ENCODE data around the gene SOX10. TPM values are rescaled to one million over a fixed set of nuclear protein-coding genes. Genes with fewer than 3 reads are reported as not detected.

Gene SOX10
- total RNA-seq, 2 experiments from 2014 or later: not detected

DNA sequence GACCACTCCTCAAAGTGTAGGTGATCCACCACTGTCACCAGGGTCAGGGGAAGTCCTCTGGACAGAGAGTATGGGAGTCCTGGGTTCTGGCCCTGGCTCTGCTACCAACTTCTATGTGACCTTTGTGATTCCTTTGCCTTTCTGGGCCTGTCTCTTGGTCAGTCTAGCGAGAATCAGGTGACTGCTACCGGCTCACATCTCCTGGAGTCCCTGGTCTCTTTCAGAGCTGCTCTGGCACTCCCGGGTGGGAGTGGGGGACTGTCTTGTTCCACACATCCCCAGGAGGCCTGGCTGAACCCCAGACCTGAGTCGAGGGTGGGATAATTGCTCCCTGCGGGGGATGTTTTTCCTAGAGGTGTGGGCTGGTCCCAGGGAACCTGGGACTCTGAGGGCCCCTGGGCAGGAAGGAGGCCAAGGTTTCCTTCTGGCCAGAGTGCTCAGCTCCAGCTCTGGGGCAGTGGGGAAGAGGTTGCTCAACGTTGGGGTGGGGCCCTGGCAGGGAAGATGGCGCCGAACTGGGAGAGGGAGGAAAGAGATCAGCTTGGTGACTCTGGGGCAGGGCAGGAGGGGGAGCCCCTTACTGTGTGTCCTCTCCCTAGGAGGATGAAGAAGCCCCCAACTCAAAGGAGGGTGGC is 2.1 kb downstream of the SOX10 start:
- ChIA-PET POLR2A (no interaction called here), CTCF (no interaction called here)
- H3K4me1 Mint-ChIP-seq (ENCODE audit: low read depth): no peaks in the 10 kb centered on the region
- H3K9me3 ChIP-seq (ENCODE audit: control insufficient read depth in 1 of 2, insufficient read depth in 1 of 2, low read length in 2 of 2): peaks cover 0 to 4% of the 10 kb centered on the region in 2 experiments
- H3K27ac ChIP-seq (ENCODE audit: low read depth in 1 of 2, low read length in 2 of 2): no peak overlapping the region
- ATAC-seq (ENCODE audit: poor library complexity): no peak
- H3K36me3 Mint-ChIP-seq (ENCODE audit: low read depth): peaks cover 7% of the 10 kb centered on the region
- H3K27me3 Mint-ChIP-seq: no peaks in the 10 kb centered on the region
- no peaks in the 10 kb centered on the region for H3K36me3 ChIP-seq (ENCODE audit: insufficient read depth, low read length)
- no peaks in the 10 kb centered on the region for H3K4me1 ChIP-seq (ENCODE audit: insufficient read depth, low read length)
- DNase-seq: no peak
- H3K27ac Mint-ChIP-seq: no peak overlapping the region
- H3K9me3 Mint-ChIP-seq: no peaks in the 10 kb centered on the region
- TF ChIP-seq, protein P1, sequence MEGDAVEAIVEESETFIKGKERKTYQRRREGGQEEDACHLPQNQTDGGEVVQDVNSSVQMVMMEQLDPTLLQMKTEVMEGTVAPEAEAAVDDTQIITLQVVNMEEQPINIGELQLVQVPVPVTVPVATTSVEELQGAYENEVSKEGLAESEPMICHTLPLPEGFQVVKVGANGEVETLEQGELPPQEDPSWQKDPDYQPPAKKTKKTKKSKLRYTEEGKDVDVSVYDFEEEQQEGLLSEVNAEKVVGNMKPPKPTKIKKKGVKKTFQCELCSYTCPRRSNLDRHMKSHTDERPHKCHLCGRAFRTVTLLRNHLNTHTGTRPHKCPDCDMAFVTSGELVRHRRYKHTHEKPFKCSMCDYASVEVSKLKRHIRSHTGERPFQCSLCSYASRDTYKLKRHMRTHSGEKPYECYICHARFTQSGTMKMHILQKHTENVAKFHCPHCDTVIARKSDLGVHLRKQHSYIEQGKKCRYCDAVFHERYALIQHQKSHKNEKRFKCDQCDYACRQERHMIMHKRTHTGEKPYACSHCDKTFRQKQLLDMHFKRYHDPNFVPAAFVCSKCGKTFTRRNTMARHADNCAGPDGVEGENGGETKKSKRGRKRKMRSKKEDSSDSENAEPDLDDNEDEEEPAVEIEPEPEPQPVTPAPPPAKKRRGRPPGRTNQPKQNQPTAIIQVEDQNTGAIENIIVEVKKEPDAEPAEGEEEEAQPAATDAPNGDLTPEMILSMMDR (IDR thresholded peaks at IDR 0.05): no peak
- no peaks in the 10 kb centered on the region for H3K27me3 ChIP-seq (ENCODE audit: control insufficient read depth in 1 of 2, insufficient read depth in 2 of 2, low read length in 2 of 2)
- intact Hi-C loops (cut with DNase I, micrococcal nuclease): no loop called here
- no peak overlapping the region for H3K4me3 ChIP-seq (ENCODE audit: low read length)
- no peak overlapping the region for H3K4me3 Mint-ChIP-seq

DNA sequence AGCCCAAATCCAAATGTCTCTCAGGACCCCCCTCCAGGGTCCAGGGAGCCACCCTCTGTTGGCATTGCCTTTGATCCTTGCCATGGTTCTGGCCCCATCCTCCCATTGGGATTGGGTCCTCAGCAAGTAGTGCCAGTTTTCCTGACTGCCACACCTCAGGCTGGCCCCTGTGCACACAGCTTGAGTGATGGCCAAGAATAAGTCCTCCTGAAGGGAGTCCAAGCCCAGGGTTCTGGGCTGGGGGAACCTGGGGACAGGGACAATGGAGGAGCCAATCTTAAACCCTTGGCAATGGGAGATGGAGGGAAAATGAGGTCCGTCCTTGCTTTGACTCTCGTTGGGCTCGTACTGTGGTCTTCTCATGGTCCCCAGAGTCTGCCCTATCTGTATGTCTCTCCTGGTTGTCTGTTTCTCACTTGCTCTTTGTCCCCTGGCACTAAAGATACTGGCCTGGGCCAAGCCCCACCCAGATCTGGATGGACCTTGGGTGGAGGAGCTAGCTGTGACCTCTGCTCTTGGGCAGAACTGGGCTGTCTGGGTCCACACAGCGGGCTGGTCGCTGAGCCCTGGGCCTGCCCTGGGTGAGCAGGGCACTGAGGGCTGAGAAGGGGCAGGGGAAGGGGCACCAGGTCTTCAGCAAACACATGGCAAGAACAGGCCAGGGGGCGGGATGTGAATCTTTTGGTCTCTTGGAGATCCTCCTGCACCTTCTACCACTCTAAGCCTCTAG is 2.9 kb downstream of the SOX10 start:
- no peak overlapping the region for H3K27ac Mint-ChIP-seq
- Histone ChIP-seq H3K4me1 (ENCODE audit: insufficient read depth, low read length) (no peaks in the 10 kb centered on the region), H3K27ac (ENCODE audit: low read depth in 1 of 2, low read length in 2 of 2) (no peak overlapping the region), H3K9me3 (ENCODE audit: control insufficient read depth in 1 of 2, insufficient read depth in 1 of 2, low read length in 2 of 2) (peaks cover 0 to 4% of the 10 kb centered on the region in 2 experiments), H3K27me3 (ENCODE audit: control insufficient read depth in 1 of 2, insufficient read depth in 2 of 2, low read length in 2 of 2) (no peaks in the 10 kb centered on the region), H3K4me3 (ENCODE audit: low read length) (no peak overlapping the region), H3K36me3 (ENCODE audit: insufficient read depth, low read length) (no peaks in the 10 kb centered on the region)
- DNase-seq (no peak), ATAC-seq (ENCODE audit: poor library complexity) (no peak)
- intact Hi-C loops (cut with DNase I, micrococcal nuclease): no loop called here
- POLR2A ChIA-PET: no interaction called here
- TF ChIP-seq, protein P1 (IDR thresholded peaks at IDR 0.05): no peak
- CTCF ChIA-PET: no interaction called here
- H3K4me3 Mint-ChIP-seq: no peak overlapping the region
- H3K36me3 Mint-ChIP-seq (ENCODE audit: low read depth): peaks cover 7% of the 10 kb centered on the region
- no peaks in the 10 kb centered on the region for H3K27me3 Mint-ChIP-seq
- H3K4me1 Mint-ChIP-seq (ENCODE audit: low read depth): no peaks in the 10 kb centered on the region
- H3K9me3 Mint-ChIP-seq: no peaks in the 10 kb centered on the region

DNA sequence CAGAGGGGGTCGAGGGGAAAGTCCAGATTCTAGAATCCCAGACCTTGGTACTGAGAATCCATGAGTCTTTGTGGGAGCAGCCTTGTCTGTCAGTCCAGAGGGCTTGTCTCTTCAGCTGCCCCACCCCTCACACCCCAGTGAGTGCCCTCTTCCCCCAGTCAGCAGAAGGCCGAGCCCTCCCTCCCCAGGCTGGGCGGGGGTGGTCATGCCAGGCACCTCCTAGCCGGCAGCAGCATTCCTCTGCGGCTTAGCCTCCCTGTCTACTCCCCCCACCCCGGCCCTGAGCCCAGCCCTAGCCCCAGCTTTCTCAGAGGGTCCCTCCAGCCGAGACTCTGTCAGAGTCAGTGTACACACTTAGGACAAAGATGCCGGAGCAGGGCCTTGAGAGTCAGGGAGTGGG is 4.6 kb downstream of the SOX10 start:
- Histone ChIP-seq H3K9me3 (ENCODE audit: control insufficient read depth in 1 of 2, insufficient read depth in 1 of 2, low read length in 2 of 2) (peaks cover 0 to 4% of the 10 kb centered on the region in 2 experiments), H3K27me3 (ENCODE audit: control insufficient read depth in 1 of 2, insufficient read depth in 2 of 2, low read length in 2 of 2) (no peaks in the 10 kb centered on the region), H3K36me3 (ENCODE audit: insufficient read depth, low read length) (no peaks in the 10 kb centered on the region), H3K27ac (ENCODE audit: low read depth in 1 of 2, low read length in 2 of 2) (no peak overlapping the region), H3K4me3 (ENCODE audit: low read length) (no peak overlapping the region), H3K4me1 (ENCODE audit: insufficient read depth, low read length) (no peaks in the 10 kb centered on the region)
- ChIA-PET CTCF (no interaction called here), POLR2A (no interaction called here)
- DNase-seq (no peak), ATAC-seq (ENCODE audit: poor library complexity) (no peak)
- intact Hi-C loops (cut with DNase I, micrococcal nuclease): no loop called here
- no peak overlapping the region for H3K27ac Mint-ChIP-seq
- no peaks in the 10 kb centered on the region for H3K9me3 Mint-ChIP-seq
- H3K36me3 Mint-ChIP-seq (ENCODE audit: low read depth): peaks cover 14% of the 10 kb centered on the region
- no peak overlapping the region for H3K4me3 Mint-ChIP-seq
- TF ChIP-seq, protein P1 (IDR thresholded peaks at IDR 0.05): no peak
- H3K4me1 Mint-ChIP-seq (ENCODE audit: low read depth): no peaks in the 10 kb centered on the region
- H3K27me3 Mint-ChIP-seq: no peaks in the 10 kb centered on the region
